Measurements from ENCODE around the gene PFAS.

DNA sequence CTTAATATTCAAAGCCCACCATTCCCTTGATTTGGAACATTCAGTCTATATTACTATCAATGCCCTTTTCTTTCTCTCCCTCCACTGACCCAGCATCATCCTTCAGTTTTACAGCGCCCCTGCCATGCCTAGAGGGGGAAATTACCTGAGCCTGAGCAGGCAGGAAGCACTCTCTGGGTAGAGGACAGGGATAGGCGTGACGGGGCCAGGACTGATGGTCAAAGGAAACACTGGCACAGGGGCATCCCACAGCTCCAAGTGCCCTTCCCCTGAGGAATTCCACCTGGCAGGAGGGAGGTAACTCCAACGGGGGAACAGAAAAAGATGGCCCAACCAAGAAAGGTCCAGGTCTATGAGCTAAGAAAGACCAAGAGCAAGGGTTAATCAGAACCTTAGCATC lies 11.2 kb upstream of the PFAS start:
- TF ChIP-seq, protein P1, sequence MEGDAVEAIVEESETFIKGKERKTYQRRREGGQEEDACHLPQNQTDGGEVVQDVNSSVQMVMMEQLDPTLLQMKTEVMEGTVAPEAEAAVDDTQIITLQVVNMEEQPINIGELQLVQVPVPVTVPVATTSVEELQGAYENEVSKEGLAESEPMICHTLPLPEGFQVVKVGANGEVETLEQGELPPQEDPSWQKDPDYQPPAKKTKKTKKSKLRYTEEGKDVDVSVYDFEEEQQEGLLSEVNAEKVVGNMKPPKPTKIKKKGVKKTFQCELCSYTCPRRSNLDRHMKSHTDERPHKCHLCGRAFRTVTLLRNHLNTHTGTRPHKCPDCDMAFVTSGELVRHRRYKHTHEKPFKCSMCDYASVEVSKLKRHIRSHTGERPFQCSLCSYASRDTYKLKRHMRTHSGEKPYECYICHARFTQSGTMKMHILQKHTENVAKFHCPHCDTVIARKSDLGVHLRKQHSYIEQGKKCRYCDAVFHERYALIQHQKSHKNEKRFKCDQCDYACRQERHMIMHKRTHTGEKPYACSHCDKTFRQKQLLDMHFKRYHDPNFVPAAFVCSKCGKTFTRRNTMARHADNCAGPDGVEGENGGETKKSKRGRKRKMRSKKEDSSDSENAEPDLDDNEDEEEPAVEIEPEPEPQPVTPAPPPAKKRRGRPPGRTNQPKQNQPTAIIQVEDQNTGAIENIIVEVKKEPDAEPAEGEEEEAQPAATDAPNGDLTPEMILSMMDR (IDR thresholded peaks at IDR 0.05 in 8 of 11, conservative IDR thresholded peaks at IDR 0.05 in 3 of 11) = no peak
- no peak for TF ChIP-seq POLR2A (IDR thresholded peaks at IDR 0.05)
- no peak for TF ChIP-seq POLR2AphosphoS5 (IDR thresholded peaks at IDR 0.05)
